ENCODE data around the gene PRKCA.
"Not testable (repeated sequence)": the region's sequence is repeated elsewhere in the genome, so short reads cannot be mapped to it uniquely, and the experiment has no call there.

The PRKCA gene

GRCh38 chr17:66307257-66307656 is 4.8 kb downstream of the PRKCA start:
- Histone ChIP-seq H3K36me3 (ENCODE audit: control insufficient read depth in 2 of 2, insufficient read depth in 2 of 2, low read length in 2 of 2) (no peaks in the 10 kb centered on the region), H3K27me3 (ENCODE audit: control insufficient read depth in 1 of 2, insufficient read depth in 2 of 2, low read length in 2 of 2) (no peaks in the 10 kb centered on the region), H3K9me3 (ENCODE audit: control insufficient read depth in 2 of 2, low read length in 2 of 2) (no peaks in the 10 kb centered on the region), H3K4me1 (ENCODE audit: control insufficient read depth, insufficient read depth, low read length) (peaks cover 16% of the 10 kb centered on the region), H3K9ac (ENCODE audit: low read length in 2 of 2) (no peak overlapping the region), H3K27ac (ENCODE audit: low read length) (no peak overlapping the region), H3K4me3 (ENCODE audit: low read length in 2 of 2) (no peak overlapping the region)

GRCh38 chr17:66308856-66309255 is 6.4 kb downstream of the PRKCA start:
- no peak overlapping the region for H3K9ac ChIP-seq (ENCODE audit: low read length in 2 of 2)
- no peak overlapping the region for H3K27ac ChIP-seq (ENCODE audit: low read length)
- H3K4me3 ChIP-seq (ENCODE audit: low read length in 2 of 2) = no peak overlapping the region
- no peaks in the 10 kb centered on the region for H3K27me3 ChIP-seq (ENCODE audit: control insufficient read depth in 1 of 2, insufficient read depth in 2 of 2, low read length in 2 of 2)
- no peaks in the 10 kb centered on the region for H3K9me3 ChIP-seq (ENCODE audit: control insufficient read depth in 2 of 2, low read length in 2 of 2)
- peaks cover 21% of the 10 kb centered on the region for H3K4me1 ChIP-seq (ENCODE audit: control insufficient read depth, insufficient read depth, low read length)
- H3K36me3 ChIP-seq (ENCODE audit: control insufficient read depth in 2 of 2, insufficient read depth in 2 of 2, low read length in 2 of 2) = no peaks in the 10 kb centered on the region

DNA sequence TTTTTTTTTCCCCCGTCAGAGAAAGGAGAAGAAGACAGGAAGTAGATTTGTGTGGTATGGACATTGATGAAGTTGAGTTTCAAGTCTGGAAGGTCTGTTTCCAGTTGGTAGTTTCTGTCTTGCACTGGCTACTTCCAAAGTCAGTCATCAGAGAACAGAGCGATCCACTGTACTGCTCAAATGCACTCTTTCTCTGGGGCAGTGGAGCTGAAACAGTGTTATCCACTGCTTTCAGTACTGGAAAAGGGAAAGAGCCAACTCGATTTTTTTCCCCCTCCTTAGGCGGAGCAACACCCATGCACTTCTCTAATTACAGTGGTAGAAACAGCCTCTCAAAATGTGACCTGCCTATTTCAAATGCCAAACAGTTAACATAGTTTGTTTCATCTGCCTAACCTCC is 7.4 kb downstream of the PRKCA start:
- no peak overlapping the region for H3K4me3 ChIP-seq (ENCODE audit: low read length in 2 of 2)
- H3K4me1 ChIP-seq (ENCODE audit: control insufficient read depth, insufficient read depth, low read length) = peaks cover 12% of the 10 kb centered on the region
- no peaks in the 10 kb centered on the region for H3K27me3 ChIP-seq (ENCODE audit: control insufficient read depth in 1 of 2, insufficient read depth in 2 of 2, low read length in 2 of 2)
- no peak overlapping the region for H3K9ac ChIP-seq (ENCODE audit: low read length in 2 of 2)
- no peaks in the 10 kb centered on the region for H3K9me3 ChIP-seq (ENCODE audit: control insufficient read depth in 2 of 2, low read length in 2 of 2)
- H3K27ac ChIP-seq (ENCODE audit: low read length) = no peak overlapping the region
- H3K36me3 ChIP-seq (ENCODE audit: control insufficient read depth in 2 of 2, insufficient read depth in 2 of 2, low read length in 2 of 2) = no peaks in the 10 kb centered on the region

GRCh38 chr17:66310528-66311148 is 8.2 kb downstream of the PRKCA start:
- no peaks in the 10 kb centered on the region for H3K27me3 ChIP-seq (ENCODE audit: control insufficient read depth in 1 of 2, insufficient read depth in 2 of 2, low read length in 2 of 2)
- H3K9ac ChIP-seq (ENCODE audit: low read length in 2 of 2) = no peak overlapping the region
- no peak overlapping the region for H3K27ac ChIP-seq (ENCODE audit: low read length)
- H3K4me3 ChIP-seq (ENCODE audit: low read length in 2 of 2) = no peak overlapping the region
- H3K4me1 ChIP-seq (ENCODE audit: control insufficient read depth, insufficient read depth, low read length) = peaks cover 11% of the 10 kb centered on the region
- H3K36me3 ChIP-seq (ENCODE audit: control insufficient read depth in 2 of 2, insufficient read depth in 2 of 2, low read length in 2 of 2) = no peaks in the 10 kb centered on the region
- H3K9me3 ChIP-seq (ENCODE audit: control insufficient read depth in 2 of 2, low read length in 2 of 2) = no peaks in the 10 kb centered on the region

GRCh38 chr17:66312912-66313311 is 10.5 kb downstream of the PRKCA start:
- Histone ChIP-seq H3K4me1 (ENCODE audit: control insufficient read depth, insufficient read depth, low read length) (peaks cover 11% of the 10 kb centered on the region), H3K27me3 (ENCODE audit: control insufficient read depth in 1 of 2, insufficient read depth in 2 of 2, low read length in 2 of 2) (no peaks in the 10 kb centered on the region), H3K9ac (ENCODE audit: low read length in 2 of 2) (no peak overlapping the region)

DNA sequence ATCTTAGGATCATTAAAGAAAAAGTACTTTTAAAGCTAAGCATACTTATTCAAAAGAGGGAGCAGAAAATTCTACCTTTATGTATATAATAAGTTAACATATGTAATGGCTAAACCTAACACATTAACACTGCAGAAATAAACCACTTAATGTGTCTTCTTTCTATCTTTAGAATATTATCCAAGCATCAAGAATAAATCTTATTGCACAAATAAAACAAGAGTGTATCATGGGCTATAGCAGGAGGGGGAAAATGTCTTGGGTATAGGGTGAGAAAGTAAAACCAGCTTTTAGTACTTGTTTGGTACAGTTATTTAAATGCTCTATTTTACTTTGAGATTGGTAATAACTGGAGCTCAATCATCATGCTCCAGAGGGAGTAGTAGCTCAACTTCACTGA is 10.9 kb downstream of the PRKCA start:
- no peaks in the 10 kb centered on the region for H3K36me3 ChIP-seq (ENCODE audit: control insufficient read depth in 2 of 2, insufficient read depth in 2 of 2, low read length in 2 of 2)
- H3K27ac ChIP-seq (ENCODE audit: low read length) = no peak overlapping the region
- no peaks in the 10 kb centered on the region for H3K9me3 ChIP-seq (ENCODE audit: control insufficient read depth in 2 of 2, low read length in 2 of 2)
- H3K4me1 ChIP-seq (ENCODE audit: control insufficient read depth, insufficient read depth, low read length) = peaks cover 11% of the 10 kb centered on the region
- H3K27me3 ChIP-seq (ENCODE audit: control insufficient read depth in 1 of 2, insufficient read depth in 2 of 2, low read length in 2 of 2) = no peaks in the 10 kb centered on the region
- H3K4me3 ChIP-seq (ENCODE audit: low read length in 2 of 2) = no peak overlapping the region
- H3K9ac ChIP-seq (ENCODE audit: low read length in 2 of 2) = no peak overlapping the region

More at GRCh38 chr17:66312912-66313311, 10.5 kb downstream of the PRKCA start:
- Histone ChIP-seq H3K4me3 (ENCODE audit: low read length in 2 of 2) (no peak overlapping the region), H3K27ac (ENCODE audit: low read length) (no peak overlapping the region), H3K9me3 (ENCODE audit: control insufficient read depth in 2 of 2, low read length in 2 of 2) (no peaks in the 10 kb centered on the region), H3K36me3 (ENCODE audit: control insufficient read depth in 2 of 2, insufficient read depth in 2 of 2, low read length in 2 of 2) (no peaks in the 10 kb centered on the region)

GRCh38 chr17:66313995-66314659 is 11.7 kb downstream of the PRKCA start:
- Histone ChIP-seq H3K36me3 (ENCODE audit: control insufficient read depth in 2 of 2, insufficient read depth in 2 of 2, low read length in 2 of 2) (no peaks in the 10 kb centered on the region), H3K9ac (ENCODE audit: low read length in 2 of 2) (no peak overlapping the region), H3K4me3 (ENCODE audit: low read length in 2 of 2) (no peak overlapping the region)

GRCh38 chr17:66317629-66318028 is 15.2 kb downstream of the PRKCA start:
- peaks cover 2 to 6% of the 10 kb centered on the region in 2 donors for H3K9me3 ChIP-seq (ENCODE audit: control insufficient read depth in 2 of 2, low read length in 2 of 2)
- no peak overlapping the region for H3K4me3 ChIP-seq (ENCODE audit: low read length in 2 of 2)
- H3K27me3 ChIP-seq (ENCODE audit: control insufficient read depth in 1 of 2, insufficient read depth in 2 of 2, low read length in 2 of 2) = no peaks in the 10 kb centered on the region
- no peaks in the 10 kb centered on the region for H3K36me3 ChIP-seq (ENCODE audit: control insufficient read depth in 2 of 2, insufficient read depth in 2 of 2, low read length in 2 of 2)
- H3K27ac ChIP-seq (ENCODE audit: low read length) = no peak overlapping the region
- no peak overlapping the region for H3K9ac ChIP-seq (ENCODE audit: low read length in 2 of 2)
- peaks cover 4% of the 10 kb centered on the region for H3K4me1 ChIP-seq (ENCODE audit: control insufficient read depth, insufficient read depth, low read length)

More at GRCh38 chr17:66313995-66314659, 11.7 kb downstream of the PRKCA start:
- no peak overlapping the region for H3K27ac ChIP-seq (ENCODE audit: low read length)
- no peaks in the 10 kb centered on the region for H3K27me3 ChIP-seq (ENCODE audit: control insufficient read depth in 1 of 2, insufficient read depth in 2 of 2, low read length in 2 of 2)
- H3K4me1 ChIP-seq (ENCODE audit: control insufficient read depth, insufficient read depth, low read length) = peaks cover 11% of the 10 kb centered on the region
- no peaks in the 10 kb centered on the region for H3K9me3 ChIP-seq (ENCODE audit: control insufficient read depth in 2 of 2, low read length in 2 of 2)

DNA sequence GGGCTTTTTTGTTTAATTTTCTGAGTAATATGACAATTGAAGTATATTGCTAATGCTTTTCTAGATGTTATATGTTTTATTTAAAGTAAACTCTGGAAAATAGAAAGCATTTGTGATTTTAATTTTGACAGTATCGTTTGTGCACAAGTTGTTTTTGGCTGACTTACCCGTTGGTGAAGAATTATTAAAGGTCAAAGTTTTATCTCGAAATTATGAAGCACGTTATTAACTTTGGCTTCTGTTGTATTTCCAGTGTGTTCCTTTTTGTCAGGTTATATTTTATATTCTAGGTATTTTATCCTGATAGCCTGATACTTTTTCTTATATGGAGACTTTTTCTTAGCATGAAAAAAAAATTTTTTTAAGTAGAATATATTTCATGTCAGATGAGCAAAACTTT is 16.8 kb downstream of the PRKCA start:
- no peak overlapping the region for H3K27ac ChIP-seq (ENCODE audit: low read length)
- no peaks in the 10 kb centered on the region for H3K27me3 ChIP-seq (ENCODE audit: control insufficient read depth in 1 of 2, insufficient read depth in 2 of 2, low read length in 2 of 2)
- no peak overlapping the region for H3K4me3 ChIP-seq (ENCODE audit: low read length in 2 of 2)
- peaks cover 2 to 6% of the 10 kb centered on the region in 2 donors for H3K9me3 ChIP-seq (ENCODE audit: control insufficient read depth in 2 of 2, low read length in 2 of 2)
- no peaks in the 10 kb centered on the region for H3K4me1 ChIP-seq (ENCODE audit: control insufficient read depth, insufficient read depth, low read length)
- no peak overlapping the region for H3K9ac ChIP-seq (ENCODE audit: low read length in 2 of 2)
- H3K36me3 ChIP-seq (ENCODE audit: control insufficient read depth in 2 of 2, insufficient read depth in 2 of 2, low read length in 2 of 2) = no peaks in the 10 kb centered on the region

DNA sequence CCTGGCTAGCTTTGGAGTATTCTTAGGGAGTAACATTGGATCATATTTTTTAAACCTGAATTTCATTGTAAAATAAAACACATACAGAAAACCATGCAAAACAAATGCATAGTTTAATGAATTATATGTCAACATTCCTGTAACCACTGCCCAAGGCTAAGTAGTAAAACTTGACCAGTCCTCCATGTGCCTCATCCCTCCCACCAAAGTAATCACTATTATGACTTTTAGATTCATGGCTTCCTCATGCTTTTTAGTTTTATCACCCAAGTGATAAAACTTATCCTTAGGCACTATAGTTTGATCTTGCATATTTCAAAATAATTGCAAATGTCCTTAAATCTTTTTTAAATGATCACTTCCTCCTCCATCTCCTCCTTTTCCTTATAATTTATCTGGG is 20.4 kb downstream of the PRKCA start:
- H3K27ac ChIP-seq (ENCODE audit: low read length) = no peak overlapping the region
- no peaks in the 10 kb centered on the region for H3K4me1 ChIP-seq (ENCODE audit: control insufficient read depth, insufficient read depth, low read length)
- no peak overlapping the region for H3K9ac ChIP-seq (ENCODE audit: low read length in 2 of 2)
- H3K36me3 ChIP-seq (ENCODE audit: control insufficient read depth in 2 of 2, insufficient read depth in 2 of 2, low read length in 2 of 2) = peaks cover under 1% of the 10 kb centered on the region in 2 donors
- no peak overlapping the region for H3K4me3 ChIP-seq (ENCODE audit: low read length in 2 of 2)
- peaks cover 2 to 6% of the 10 kb centered on the region in 2 donors for H3K9me3 ChIP-seq (ENCODE audit: control insufficient read depth in 2 of 2, low read length in 2 of 2)
- no peaks in the 10 kb centered on the region for H3K27me3 ChIP-seq (ENCODE audit: control insufficient read depth in 1 of 2, insufficient read depth in 2 of 2, low read length in 2 of 2)

DNA sequence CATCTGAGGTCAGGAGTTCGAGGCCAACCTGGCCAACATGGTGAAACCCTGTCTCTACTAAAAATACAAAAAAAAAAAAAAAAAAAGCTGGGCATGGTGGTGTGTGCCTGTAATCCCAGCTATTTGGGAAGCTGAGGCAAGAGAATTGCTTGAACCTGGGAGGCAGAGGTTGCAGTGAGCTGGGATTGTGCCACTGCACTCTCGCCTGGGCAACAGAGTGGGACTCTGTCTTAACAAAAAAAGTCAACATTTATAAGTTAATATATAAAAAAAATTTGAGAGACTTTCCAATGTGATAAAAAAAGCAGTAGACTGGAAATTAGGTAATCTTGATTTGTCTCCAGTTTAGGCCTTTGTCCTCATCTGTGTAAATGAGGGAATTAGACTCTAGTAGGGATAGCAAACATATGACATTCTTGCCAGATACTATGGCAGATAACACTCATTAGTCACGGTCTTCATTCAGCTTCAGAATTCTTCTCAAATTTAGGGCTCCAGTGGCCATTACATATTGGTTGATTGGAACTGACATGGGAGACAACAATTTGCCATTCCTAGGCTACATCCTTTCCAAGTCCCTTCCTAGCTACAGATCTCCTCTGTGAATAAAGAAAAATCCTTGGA is 22.1 kb downstream of the PRKCA start:
- not testable (repeated sequence) for H3K36me3 ChIP-seq (ENCODE audit: control insufficient read depth in 2 of 2, insufficient read depth in 2 of 2, low read length in 2 of 2); H3K9me3 ChIP-seq (ENCODE audit: control insufficient read depth in 2 of 2, low read length in 2 of 2); H3K27ac ChIP-seq (ENCODE audit: low read length); H3K4me1 ChIP-seq (ENCODE audit: control insufficient read depth, insufficient read depth, low read length); H3K27me3 ChIP-seq (ENCODE audit: control insufficient read depth in 1 of 2, insufficient read depth in 2 of 2, low read length in 2 of 2); H3K9ac ChIP-seq (ENCODE audit: low read length in 2 of 2); H3K4me3 ChIP-seq (ENCODE audit: low read length in 2 of 2)
